HG03558 (cell line): ENCODE data around the gene TRMO.

Experiments used
- ATAC-seq: cut with Tn5 transposase; IDR thresholded peaks from one replicate; pipeline ENCODE4 v1.9.1; 2021; ENCODE audit warnings: moderate number of reproducible peaks; ENCODE audit not compliant: unreplicated experiment; ENCODE audit errors: extremely low read depth

The TRMO gene

GRCh38 chr9:97940741-97941140 lies 18.4 kb upstream of the TRMO start:
- no peak for ATAC-seq

DNA sequence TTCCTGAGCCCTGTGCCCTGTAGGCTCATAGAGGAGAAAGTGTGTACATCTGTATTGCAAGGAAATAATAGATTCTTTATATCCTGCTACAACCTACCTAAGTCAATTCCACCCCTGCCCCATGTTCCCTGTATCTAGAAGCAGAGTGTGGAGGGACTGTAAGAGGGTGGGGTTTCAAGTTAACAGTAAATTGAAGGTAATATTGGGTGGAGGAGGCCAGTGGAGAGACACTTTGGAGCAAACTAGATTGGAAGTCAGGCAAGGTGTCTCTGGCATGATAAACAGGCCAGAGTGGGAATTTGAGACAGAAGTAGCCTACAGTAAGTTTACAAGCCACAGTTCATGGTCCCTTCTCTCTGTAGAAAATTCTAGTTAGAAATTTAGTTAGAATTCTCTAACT lies 17.9 kb upstream of the TRMO start:
- no peak for ATAC-seq

DNA sequence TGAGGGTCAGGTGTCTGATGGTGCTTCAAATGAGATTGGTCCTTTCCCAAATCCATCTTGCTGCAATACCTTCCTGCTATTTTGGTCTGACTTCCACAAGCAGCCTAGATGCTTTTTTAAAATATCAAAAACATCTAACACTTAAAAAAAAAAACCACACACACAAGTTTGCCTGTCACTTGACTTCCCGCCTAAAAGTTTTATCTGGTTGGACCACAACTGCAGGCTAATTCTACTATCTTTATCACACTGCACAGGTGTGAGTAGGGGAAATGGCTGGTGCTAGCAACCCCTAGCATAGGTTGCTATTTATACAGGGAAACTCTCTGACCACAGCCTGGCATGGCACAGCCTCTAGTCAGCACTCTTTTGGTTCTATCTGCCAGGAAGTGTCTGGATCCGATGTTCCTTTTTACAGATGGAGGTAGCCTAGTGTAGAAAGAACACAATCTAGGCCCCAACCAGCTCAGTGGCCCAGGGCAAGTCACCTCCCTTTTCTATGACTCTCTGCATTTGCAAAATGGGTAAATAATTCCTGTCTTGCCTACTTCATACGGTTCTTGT lies 15.9 kb upstream of the TRMO start, which contains the start of gene HEMGN:
Gene HEMGN (minus strand): TSS at position 92 of the 564 bp plus-strand sequence. CDS start 36 bp downstream, at position 56.
- no peak for ATAC-seq

DNA sequence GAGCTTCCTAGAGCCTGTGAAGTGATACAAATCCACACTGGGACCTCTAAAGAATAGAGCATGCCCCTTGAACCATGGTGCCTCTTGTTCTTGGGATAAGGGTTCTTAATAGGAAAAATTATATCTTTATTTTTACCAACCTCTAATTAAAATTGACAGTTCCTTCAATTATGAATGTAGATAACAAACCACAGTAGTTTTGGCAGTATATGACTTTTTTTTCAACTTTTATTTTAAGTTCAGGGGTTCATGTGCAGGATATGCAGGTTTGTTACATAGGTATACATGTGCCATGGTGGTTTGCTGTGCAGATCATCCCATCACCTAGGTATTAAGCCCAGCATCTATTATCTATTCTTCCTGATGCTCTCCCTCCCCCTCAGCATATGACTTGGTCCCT lies 14.7 kb upstream of the TRMO start:
- ATAC-seq: no peak

GRCh38 chr9:97935276-97935675 lies 13.0 kb upstream of the TRMO start:
- ATAC-seq: no peak

- ATAC-seq: no peak
Measured at GRCh38 chr9:97934321-97935115, 12.2 kb upstream of the TRMO start.

DNA sequence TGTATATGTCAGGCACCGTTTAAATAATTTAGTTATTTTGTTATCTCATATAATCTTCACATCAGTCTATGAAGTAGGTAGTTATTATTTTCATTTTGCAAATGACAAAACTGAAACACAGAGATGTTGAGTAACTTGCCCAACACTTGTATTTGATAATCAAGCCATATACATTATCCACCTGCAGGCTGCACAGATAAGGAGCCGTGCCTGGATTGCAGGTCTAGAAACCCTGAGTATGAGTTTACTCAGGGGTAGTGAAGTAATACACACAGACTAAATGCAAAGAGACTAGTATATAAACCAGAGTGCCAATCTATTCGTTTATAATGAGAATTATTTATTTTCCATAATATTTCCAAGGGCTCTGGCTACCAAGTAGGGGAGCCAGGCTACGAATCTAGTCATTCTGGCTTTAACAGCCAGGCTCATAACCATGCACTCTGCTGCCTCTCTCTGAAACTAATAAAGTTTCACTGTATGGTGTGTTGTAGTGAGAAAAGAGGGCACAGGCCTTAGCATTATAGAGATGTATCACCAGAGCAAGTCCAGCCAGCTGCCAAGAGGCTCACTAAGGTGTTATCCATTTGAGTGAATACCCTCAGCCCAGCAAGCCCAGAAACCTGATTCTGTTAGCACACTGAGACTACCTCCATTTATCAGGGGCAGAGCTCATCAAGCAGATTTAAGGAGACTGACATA lies 11.1 kb upstream of the TRMO start:
- ATAC-seq: no peak

- no peak for ATAC-seq
Measured at GRCh38 chr9:97930972-97931371, 8.7 kb upstream of the TRMO start.

DNA sequence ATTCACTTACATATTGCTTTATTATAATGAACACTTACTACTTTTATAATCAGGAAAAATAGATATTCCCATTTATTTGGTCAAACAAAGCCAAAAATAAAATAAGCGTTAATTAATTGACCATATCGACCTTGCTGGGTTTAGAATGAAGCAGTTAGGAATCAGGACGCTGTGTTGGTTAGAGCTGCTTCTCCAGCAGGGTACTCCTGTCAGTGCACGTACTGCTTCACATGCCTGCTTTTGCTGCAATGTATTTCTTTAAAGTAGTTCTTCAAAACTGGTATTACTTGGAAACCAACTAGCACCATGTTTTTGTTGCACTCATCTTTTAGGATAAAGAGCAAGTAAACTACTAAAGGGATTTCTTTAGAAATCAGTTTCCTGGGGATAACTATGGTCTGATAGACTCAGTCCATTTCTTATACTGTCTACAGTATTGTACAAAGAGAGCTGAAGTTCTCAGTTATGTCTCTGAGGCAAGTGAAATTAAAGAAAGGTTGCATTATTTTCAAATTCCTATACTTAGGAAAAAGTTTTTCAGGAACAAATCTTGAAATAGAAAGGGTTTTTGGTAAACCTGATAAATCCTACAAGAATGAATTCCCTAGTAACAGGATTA lies 6.8 kb upstream of the TRMO start:
- no peak for ATAC-seq

DNA sequence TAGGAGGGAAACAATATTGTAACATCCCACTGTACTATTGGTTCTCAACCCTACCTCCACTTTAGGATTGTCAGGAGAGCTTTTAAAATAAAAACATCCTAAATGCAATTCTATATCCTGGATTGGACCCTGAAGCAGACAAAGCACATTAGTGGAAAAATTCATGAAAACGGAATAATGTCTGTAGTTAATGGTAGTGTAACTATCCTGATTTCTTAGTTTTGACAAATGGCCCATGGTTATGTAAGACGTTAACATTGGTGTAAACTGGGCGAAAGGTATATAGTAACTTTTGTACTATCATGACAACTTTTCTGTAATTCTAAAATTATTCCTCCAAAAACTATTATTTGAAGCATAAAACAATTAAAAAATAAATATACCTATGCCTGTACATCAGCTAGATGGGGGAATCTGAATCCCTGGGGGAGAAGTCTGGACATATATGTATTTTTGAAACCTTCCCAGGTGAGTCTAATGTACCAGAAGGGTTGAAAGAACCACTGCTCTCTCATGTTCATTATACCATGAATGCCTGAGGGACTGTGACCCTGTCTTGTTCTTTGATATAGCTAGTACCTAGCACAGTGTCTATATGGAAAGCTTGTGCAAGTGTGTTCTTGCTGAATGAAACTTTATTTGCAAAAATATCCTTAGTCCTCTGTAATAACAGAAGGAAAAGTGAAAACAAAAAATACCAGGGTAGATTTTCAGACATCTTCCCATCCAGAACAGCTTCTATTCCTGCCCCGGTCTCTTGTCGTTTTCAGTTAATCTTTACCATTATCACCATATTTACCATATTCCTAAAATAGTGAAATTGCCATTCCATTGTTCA lies 3.4 kb upstream of the TRMO start:
- ATAC-seq: no peak

GRCh38 chr9:97924386-97924785 lies 2.1 kb upstream of the TRMO start:
- ATAC-seq: no peak

DNA sequence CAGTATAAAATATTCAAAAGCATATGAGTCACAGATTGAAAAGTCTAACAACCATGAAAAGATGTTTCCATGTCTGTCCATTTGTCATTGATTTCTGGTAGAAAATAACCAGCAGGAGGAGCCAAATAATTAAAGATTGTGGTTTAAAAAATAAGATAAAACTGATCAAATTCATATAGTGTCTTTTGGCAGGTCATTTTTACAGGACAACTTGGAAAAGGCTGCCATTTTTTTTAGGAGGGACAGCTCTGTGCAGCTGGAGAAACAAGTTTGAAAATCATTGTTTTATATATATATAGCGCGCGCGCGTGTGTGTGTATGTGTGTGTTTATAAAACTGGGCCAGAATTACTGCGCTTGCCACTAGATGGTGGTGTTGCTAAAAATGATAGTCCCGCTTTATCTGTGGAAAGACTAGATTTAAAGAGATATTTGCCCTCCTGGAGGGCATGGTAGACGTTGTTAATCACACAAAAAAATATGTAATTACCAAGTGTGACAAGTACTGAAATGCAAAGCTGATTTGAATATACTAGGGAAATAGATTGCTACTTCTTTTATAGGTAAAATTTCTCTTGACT lies 1.3 kb upstream of the TRMO start:
- ATAC-seq: no peak

- no peak for ATAC-seq
Measured at GRCh38 chr9:97919217-97919813, 3.0 kb downstream of the TRMO start.

DNA sequence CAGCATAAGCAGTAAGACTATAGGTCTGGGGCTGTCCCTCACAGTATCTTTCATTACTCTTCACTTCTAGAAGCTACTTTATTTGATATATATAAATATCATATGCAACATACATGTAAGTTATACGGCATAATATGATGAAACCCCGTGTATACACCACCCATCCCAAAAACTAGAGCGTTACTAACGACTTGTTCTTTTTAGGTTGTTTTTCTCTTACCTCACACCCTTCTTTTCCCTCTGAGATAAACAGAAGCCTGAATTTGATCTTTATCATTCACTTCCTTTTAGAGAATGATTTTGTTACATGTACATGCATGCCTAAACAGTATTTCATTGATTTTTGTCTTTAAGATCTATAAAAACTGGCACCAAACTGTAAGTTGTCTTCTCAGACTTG lies 3.7 kb downstream of the TRMO start:
- ATAC-seq: no peak

DNA sequence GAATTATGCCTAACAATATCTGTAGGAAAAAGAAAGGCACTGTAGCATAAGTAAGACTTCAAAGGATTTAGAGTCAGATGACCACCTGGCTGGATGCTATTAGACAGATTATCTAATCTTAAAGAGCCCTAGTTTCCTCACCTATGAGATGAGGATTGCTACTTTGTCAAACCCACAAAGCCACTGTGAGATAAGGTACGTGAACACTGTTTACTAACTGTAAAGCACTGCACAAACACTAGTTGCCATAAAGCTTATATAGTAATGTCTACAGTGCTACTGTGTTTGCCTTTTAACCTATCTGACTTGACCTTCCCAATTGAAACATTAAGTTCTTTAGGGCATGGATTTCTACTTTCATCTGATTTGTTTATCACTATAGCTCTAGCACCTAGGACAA lies 10.3 kb downstream of the TRMO start:
- no peak for ATAC-seq

DNA sequence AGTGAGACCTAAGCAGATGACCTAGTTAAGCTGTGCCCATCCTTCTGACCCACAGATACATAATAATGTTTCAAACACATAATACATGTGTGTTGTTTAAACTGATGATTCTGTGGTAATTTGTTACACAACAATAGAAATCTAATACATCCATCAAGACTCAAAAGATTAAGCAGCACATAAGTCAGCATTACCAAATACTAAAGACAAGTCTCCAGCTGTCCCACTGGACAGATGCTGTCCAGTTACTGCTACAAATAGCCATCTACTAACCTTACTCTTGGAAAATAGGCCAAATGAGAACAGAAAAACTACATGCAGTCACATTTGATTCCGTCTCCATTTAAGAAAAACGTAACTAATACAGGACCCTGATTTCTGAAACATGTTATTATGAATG lies 10.8 kb downstream of the TRMO start:
- ATAC-seq: no peak

DNA sequence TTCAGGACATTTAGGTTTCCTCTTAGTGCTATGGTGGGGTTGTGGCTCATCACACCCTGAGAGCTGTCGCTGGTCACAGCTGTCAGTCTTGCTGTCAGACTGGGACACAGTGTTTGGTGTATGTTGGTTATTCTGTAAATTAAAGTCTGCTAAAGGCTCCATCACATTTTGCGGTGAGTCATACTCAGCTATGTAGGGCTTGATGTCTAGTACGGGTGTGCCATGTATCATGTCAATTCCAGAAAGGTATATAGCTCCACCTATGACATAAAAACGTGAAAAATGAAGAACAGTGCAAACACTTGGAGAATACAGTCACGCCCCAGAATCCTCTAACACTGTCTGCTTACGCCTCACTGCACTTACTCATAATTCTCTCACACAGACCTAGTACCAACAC lies 11.9 kb downstream of the TRMO start:
- no peak for ATAC-seq

DNA sequence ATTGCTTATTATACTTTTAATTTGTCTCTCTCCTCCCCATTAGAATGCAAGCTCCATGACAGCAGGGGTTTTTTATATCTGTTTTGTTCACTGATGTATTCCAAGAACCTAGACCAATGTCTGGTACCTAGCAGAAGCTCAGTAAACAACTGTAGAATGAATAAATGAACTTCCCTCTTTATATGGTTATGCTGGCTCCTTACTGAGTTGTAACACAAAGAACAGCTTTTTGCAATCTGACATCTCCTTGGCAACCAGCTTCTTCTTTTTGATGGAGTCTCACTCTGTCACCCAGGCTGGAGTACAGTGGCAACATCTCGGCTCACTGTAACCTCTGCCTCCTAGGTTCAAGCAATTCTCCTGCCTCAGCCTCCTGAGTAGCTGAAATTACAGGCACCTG lies 13.6 kb downstream of the TRMO start:
- ATAC-seq: no peak

GRCh38 chr9:97907632-97908031 lies 14.7 kb downstream of the TRMO start:
- ATAC-seq: no peak
